GM12878 (cell line): ENCODE data around the gene CENPE. TPM values are rescaled to one million over a fixed set of nuclear protein-coding genes. Genes with fewer than 3 reads are reported as not detected.

Experiments used
- polyA plus RNA-seq, 11 experiments: library from polyadenylated mRNA; depleted of rRNA in 4 of 11; unstranded in 6 of 11; stranded (reverse) in 5 of 11; fragments of >200 nt; fragmentation: Nextera tagmentation in 4 of 11; fragmentation: Illumina TruSeq in 1 of 11; extraction: Ambion mirVana in 4 of 11; extraction: Trizol in 1 of 11; gene quantifications; 1 replicate in 1 of 11; 2 replicates in 10 of 11; pipeline versions ENCODE4 v1.2.1 to v1.2.3, GENCODE V29; 2011 to 2016; ENCODE audit warnings: inconsistent platforms in 2 of 11, missing spikeins in 2 of 11, low read depth in 1 of 11
- total RNA-seq, 4 experiments: library from RNA; depleted of rRNA in 3 of 4; stranded (reverse); fragments of >200 nt in 3 of 4; fragmentation: Illumina TruSeq in 1 of 4; extraction: Trizol in 1 of 4; gene quantifications; 2 replicates each; pipeline versions ENCODE4 v1.2.1 to v1.2.3, GENCODE V29; 2013 to 2021

Gene CENPE
- total and polyA plus RNA-seq, 10 of the 15 experiments (the other 5 are each of a cell fraction or from before 2014, with no cell fraction given) = 10.2 to 53.6 (median 25.2) TPM

Other genes with a start within 250 kb of the CENPE start
- 1.2 and 2.5 TPM in 2 replicates for gene SLC9B1, start 178.6 kb downstream of the CENPE start, total RNA-seq (2014; rRNA removed)
- 1.5 and 1.9 TPM in 2 replicates for gene SLC9B1, start 178.6 kb downstream of the CENPE start, total RNA-seq (2014; rRNA removed; fragmentation: Illumina TruSeq; extraction: Trizol)
- 1.0 and 2.2 TPM in 2 replicates for gene SLC9B1, start 178.6 kb downstream of the CENPE start, total RNA-seq (2021)
- gene SLC9B1, start 178.6 kb downstream of the CENPE start, polyA plus RNA-seq (2011; rRNA removed) = 3.5 and 4.7 TPM in 2 replicates
- 1.1 and 2.6 TPM in 2 replicates for gene SLC9B1, start 178.6 kb downstream of the CENPE start, polyA plus RNA-seq (2014; fragmentation: Illumina TruSeq; extraction: Trizol)
- 1 to 10 TPM; 1.9 to 2.1 TPM for gene SLC9B1, start 178.6 kb downstream of the CENPE start, polyA plus RNA-seq (2014; fragmentation: Nextera tagmentation; extraction: Ambion mirVana)
- gene SLC9B1, start 178.6 kb downstream of the CENPE start, polyA plus RNA-seq (2014; rRNA removed) = 1.2 and 2.5 TPM in 2 replicates
- gene SLC9B1, start 178.6 kb downstream of the CENPE start, polyA plus RNA-seq (2016; fragmentation: Nextera tagmentation; extraction: Ambion mirVana) = 1 to 10 TPM; 1.6 to 1.8 TPM
- gene SLC9B2, start 121.6 kb downstream of the CENPE start, total RNA-seq (2014; rRNA removed) = 25.0 and 27.6 TPM in 2 replicates
- gene SLC9B2, start 121.6 kb downstream of the CENPE start, total RNA-seq (2014; rRNA removed; fragmentation: Illumina TruSeq; extraction: Trizol) = 25.2 and 26.7 TPM in 2 replicates
- 25.7 TPM in 2 replicates for gene SLC9B2, start 121.6 kb downstream of the CENPE start, total RNA-seq (2021)
- 15.8 and 20.4 TPM in 2 replicates for gene SLC9B2, start 121.6 kb downstream of the CENPE start, polyA plus RNA-seq (2011; rRNA removed)
- 27.7 and 35.1 TPM in 2 replicates for gene SLC9B2, start 121.6 kb downstream of the CENPE start, polyA plus RNA-seq (2014; fragmentation: Illumina TruSeq; extraction: Trizol)
- gene SLC9B2, start 121.6 kb downstream of the CENPE start, polyA plus RNA-seq (2014; fragmentation: Nextera tagmentation; extraction: Ambion mirVana) = 10 to 100 TPM in 1 of 2 experiments, 1 to 10 TPM in 1; 8.9 to 10.7 TPM
- 22.3 and 24.5 TPM in 2 replicates for gene SLC9B2, start 121.6 kb downstream of the CENPE start, polyA plus RNA-seq (2014; rRNA removed)
- 10 to 100 TPM; 30.6 to 32.5 TPM for gene SLC9B2, start 121.6 kb downstream of the CENPE start, polyA plus RNA-seq (2016; fragmentation: Nextera tagmentation; extraction: Ambion mirVana)
- 26.4 and 31.3 TPM in 2 replicates for gene BDH2, start 98.5 kb downstream of the CENPE start, total RNA-seq (2014; rRNA removed)
- 31.3 and 33.9 TPM in 2 replicates for gene BDH2, start 98.5 kb downstream of the CENPE start, total RNA-seq (2014; rRNA removed; fragmentation: Illumina TruSeq; extraction: Trizol)
- gene BDH2, start 98.5 kb downstream of the CENPE start, total RNA-seq (2021) = 19.7 and 20.9 TPM in 2 replicates
- gene BDH2, start 98.5 kb downstream of the CENPE start, polyA plus RNA-seq (2011; rRNA removed) = 39.4 and 54.3 TPM in 2 replicates
- 25.9 and 29.5 TPM in 2 replicates for gene BDH2, start 98.5 kb downstream of the CENPE start, polyA plus RNA-seq (2014; fragmentation: Illumina TruSeq; extraction: Trizol)
- 10 to 100 TPM; 41.0 to 47.3 TPM for gene BDH2, start 98.5 kb downstream of the CENPE start, polyA plus RNA-seq (2014; fragmentation: Nextera tagmentation; extraction: Ambion mirVana)
- 27.0 and 34.2 TPM in 2 replicates for gene BDH2, start 98.5 kb downstream of the CENPE start, polyA plus RNA-seq (2014; rRNA removed)
- 10 to 100 TPM; 33.0 to 33.1 TPM for gene BDH2, start 98.5 kb downstream of the CENPE start, polyA plus RNA-seq (2016; fragmentation: Nextera tagmentation; extraction: Ambion mirVana)